GM23338 (cell line): Measurements from ENCODE around the gene KLHL17. TPM values are rescaled to one million over a fixed set of nuclear protein-coding genes. Genes with fewer than 3 reads are reported as not detected.

ENCODE experiments used
- CREB1 ChIP-seq: fragments of 250-450 bp; sonication (Bioruptor Pico); IDR thresholded peaks from 2 replicates; pipeline ENCODE4 v1.5.0; 2020; ENCODE audit warnings: low read depth, mild to moderate bottlenecking, moderate library complexity
- CTCF ChIP-seq, 2 experiments: fragments of 200-600 bp in 1 of 2; sonication (generic) in 1 of 2; conservative IDR thresholded peaks; 2 replicates each; pipeline versions ENCODE4 v1.5.1 to v1.6.1; 2016 to 2017; ENCODE audit warnings: antibody characterized with exemption in 2 of 2, low read depth in 2 of 2, mild to moderate bottlenecking in 2 of 2, moderate library complexity in 1 of 2
- ETS1 ChIP-seq: IDR thresholded peaks from 2 replicates; pipeline ENCODE4 v1.6.1; 2016; ENCODE audit warnings: antibody characterized with exemption
- EZH2 ChIP-seq: fragments of 200-600 bp; sonication (generic); IDR thresholded peaks from one replicate; pipeline ENCODE4 v1.8.0; 2017; ENCODE audit warnings: antibody characterized with exemption, mild to moderate bottlenecking, low read depth; ENCODE audit not compliant: unreplicated experiment
- JUNB ChIP-seq: IDR thresholded peaks from one replicate; pipeline ENCODE4 v1.6.1; 2016; ENCODE audit warnings: antibody characterized with exemption; ENCODE audit not compliant: unreplicated experiment
- NANOG ChIP-seq: IDR thresholded peaks from 2 replicates; pipeline ENCODE4 v1.6.1; 2016; ENCODE audit warnings: antibody characterized with exemption, borderline replicate concordance
- POLR2AphosphoS5 ChIP-seq: IDR thresholded peaks from 2 replicates; pipeline ENCODE4 v1.6.1; 2016; ENCODE audit warnings: antibody characterized with exemption, low read depth
- STAT1 ChIP-seq: IDR thresholded peaks from one replicate; pipeline ENCODE4 v1.6.1; 2016; ENCODE audit warnings: antibody characterized with exemption; ENCODE audit not compliant: unreplicated experiment
- ZNF462 ChIP-seq: fragments of 250-450 bp; sonication (Bioruptor Pico); IDR thresholded peaks from 2 replicates; pipeline ENCODE4 v1.5.0; 2020; ENCODE audit warnings: mild to moderate bottlenecking, moderate library complexity
- polyA plus RNA-seq: library from polyadenylated mRNA; unstranded; fragments of >200 nt; fragmentation: Nextera tagmentation; extraction: Ambion mirVana; gene quantifications from 2 replicates; pipeline ENCODE4 v1.2.1, GENCODE V29; 2016
- total RNA-seq: library from RNA; depleted of rRNA; stranded (reverse); fragments of >200 nt; shearing (Covaris generic); gene quantifications from 2 replicates; pipeline ENCODE4 v1.2.3, GENCODE V29; 2014

KLHL17 gene
- total and polyA plus RNA-seq, 2 experiments from 2014 or later, result 16.5 to 37.1 TPM

DNA sequence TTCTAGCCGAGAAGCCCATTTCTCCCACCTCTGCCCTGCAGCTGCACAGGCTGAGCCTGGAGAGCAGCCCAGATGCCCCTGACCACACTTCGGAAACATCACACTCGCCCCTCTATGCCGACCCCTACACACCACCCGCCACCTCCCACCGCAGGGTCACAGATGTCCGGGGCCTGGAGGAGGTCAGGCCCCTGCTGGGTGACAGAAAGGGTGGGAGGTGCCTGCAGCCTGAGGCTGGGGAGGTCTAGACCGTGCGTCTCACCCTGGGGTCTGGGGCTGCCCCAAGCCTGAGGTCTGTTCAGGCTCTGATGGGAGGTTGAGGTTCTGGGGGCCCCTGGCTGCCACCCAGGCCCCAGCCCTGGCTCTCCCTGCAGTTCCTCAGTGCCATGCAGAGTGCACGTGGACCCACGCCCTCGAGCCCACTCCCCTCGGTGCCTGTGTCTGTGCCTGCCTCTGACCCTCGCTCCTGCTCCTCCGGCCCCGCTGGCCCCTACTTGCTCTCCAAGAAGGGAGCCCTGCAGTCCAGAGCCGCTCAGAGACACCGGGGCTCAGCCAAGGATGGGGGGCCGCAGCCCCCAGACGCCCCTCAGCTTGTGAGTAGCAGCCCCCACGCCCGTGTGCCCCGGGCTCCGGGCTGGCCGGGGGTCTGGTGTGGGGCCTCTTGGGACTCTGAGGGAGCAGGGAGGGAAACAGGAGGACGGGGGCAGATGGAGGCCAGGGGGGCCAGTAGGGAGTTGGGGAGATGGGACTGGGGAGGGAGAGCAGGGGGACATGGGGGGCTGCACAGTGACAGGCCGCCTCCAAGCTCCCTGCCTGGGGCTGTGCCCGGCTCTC, 13.3 kb downstream of the KLHL17 start (continued):
- no peak for TF ChIP-seq ZNF462
- no peak for TF ChIP-seq JUNB
- TF ChIP-seq POLR2AphosphoS5, result no peak
- no peak for TF ChIP-seq CTCF (conservative IDR thresholded peaks at IDR 0.05; ENCODE audit: low read depth in 2 of 2)
- TF ChIP-seq STAT1, result no peak
- no peak for TF ChIP-seq EZH2
- no peak for TF ChIP-seq NANOG
- no peak for TF ChIP-seq CREB1
- TF ChIP-seq ETS1, result no peak
